Measurements from ENCODE around the gene GAREM1. TPM values are rescaled to one million over a fixed set of nuclear protein-coding genes. Genes with fewer than 3 reads are reported as not detected.

Gene GAREM1
- total and polyA plus RNA-seq, 2 donors (not counting 3 experiments of a cell fraction or from before 2014, with no cell fraction given), result 0.69 to 1.0 TPM

- ChIA-PET CTCF (interaction anchor here (0.6 kb wide), 1 partner anchor 339 kb away, joined by 5 read pairs; no protein-coding TSS in a partner anchor), POLR2A (no interaction called here)
- no TSS peak for BruUV-seq (replicated peaks)
- H3K79me2 ChIP-seq (ENCODE audit: control insufficient read depth, insufficient read depth, low read length), result no peaks in the 10 kb centered on the region
- intact Hi-C loops (cut with micrococcal nuclease), result no loop called here
- no peak overlapping the region for H3K9ac ChIP-seq (replicated peaks; ENCODE audit: extremely low read depth, insufficient read depth, low read length)
- H3K36me3 ChIP-seq (ENCODE audit: control insufficient read depth in 2 of 2, extremely low read depth in 1 of 2, insufficient read depth in 2 of 2, low read length in 2 of 2), result no peaks in the 10 kb centered on the region
- H3K4me2 ChIP-seq (ENCODE audit: insufficient read depth, low read length), result no peak overlapping the region
- H4K20me1 ChIP-seq (replicated peaks; ENCODE audit: control insufficient read depth, extremely low read depth, insufficient read depth, low read length), result no peaks in the 10 kb centered on the region
- H3K9me3 ChIP-seq (replicated peaks; ENCODE audit: control insufficient read depth, insufficient read depth, low read length), result no peaks in the 10 kb centered on the region
- TF ChIP-seq MYC (IDR thresholded peaks at IDR 0.05; ENCODE audit: low read depth, low read length) (no peak), GATA2 (IDR thresholded peaks at IDR 0.05; ENCODE audit: insufficient read depth, insufficient read length, low read depth, low read length) (no peak), JUN (IDR thresholded peaks at IDR 0.05; ENCODE audit: borderline replicate concordance, insufficient read depth, insufficient read length, low read depth) (no peak), POLR2AphosphoS5 (IDR thresholded peaks at IDR 0.05; ENCODE audit: insufficient read depth, low read depth, low read length) (no peak), FOS (IDR thresholded peaks at IDR 0.05; ENCODE audit: borderline replicate concordance, insufficient read depth, low read length) (no peak), EZH2 (IDR thresholded peaks at IDR 0.05; ENCODE audit: borderline replicate concordance, low read depth, low read length, severe bottlenecking) (no peak), POLR2A (IDR thresholded peaks at IDR 0.05; ENCODE audit: low read depth, low read length) (no peak)
- TF ChIP-seq, protein P1, sequence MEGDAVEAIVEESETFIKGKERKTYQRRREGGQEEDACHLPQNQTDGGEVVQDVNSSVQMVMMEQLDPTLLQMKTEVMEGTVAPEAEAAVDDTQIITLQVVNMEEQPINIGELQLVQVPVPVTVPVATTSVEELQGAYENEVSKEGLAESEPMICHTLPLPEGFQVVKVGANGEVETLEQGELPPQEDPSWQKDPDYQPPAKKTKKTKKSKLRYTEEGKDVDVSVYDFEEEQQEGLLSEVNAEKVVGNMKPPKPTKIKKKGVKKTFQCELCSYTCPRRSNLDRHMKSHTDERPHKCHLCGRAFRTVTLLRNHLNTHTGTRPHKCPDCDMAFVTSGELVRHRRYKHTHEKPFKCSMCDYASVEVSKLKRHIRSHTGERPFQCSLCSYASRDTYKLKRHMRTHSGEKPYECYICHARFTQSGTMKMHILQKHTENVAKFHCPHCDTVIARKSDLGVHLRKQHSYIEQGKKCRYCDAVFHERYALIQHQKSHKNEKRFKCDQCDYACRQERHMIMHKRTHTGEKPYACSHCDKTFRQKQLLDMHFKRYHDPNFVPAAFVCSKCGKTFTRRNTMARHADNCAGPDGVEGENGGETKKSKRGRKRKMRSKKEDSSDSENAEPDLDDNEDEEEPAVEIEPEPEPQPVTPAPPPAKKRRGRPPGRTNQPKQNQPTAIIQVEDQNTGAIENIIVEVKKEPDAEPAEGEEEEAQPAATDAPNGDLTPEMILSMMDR (IDR thresholded peaks at IDR 0.05; ENCODE audit: extremely low read depth in 1 of 2, insufficient read depth in 1 of 2, low read depth in 1 of 2, low read length in 2 of 2), result no peak
- DNase-seq (ENCODE audit: low read depth, low spot score) (no peak), FAIRE-seq (no peak)
- no peak overlapping the region for H3K4me3 ChIP-seq (replicated peaks in 1 of 3; ENCODE audit: insufficient read depth in 1 of 3, low read depth in 1 of 3, low read length in 3 of 3)
- no peaks in the 10 kb centered on the region for H3K27me3 ChIP-seq (ENCODE audit: control insufficient read depth in 2 of 2, insufficient read depth in 2 of 2, low read length in 2 of 2)
- dilution Hi-C loops (cut with MboI; ENCODE audit: extremely low pct_ligation_motif_present, low sequenced_read_pairs), result no loop called here
- H2AFZ ChIP-seq (ENCODE audit: low read depth, low read length), result no peak overlapping the region
- no peaks in the 10 kb centered on the region for H3K4me1 ChIP-seq (ENCODE audit: control insufficient read depth, extremely low read depth, insufficient read depth, low read length)
- no peak overlapping the region for H3K27ac ChIP-seq (ENCODE audit: insufficient read depth, low read depth, low read length)
- H3K9me1 ChIP-seq (replicated peaks; ENCODE audit: control insufficient read depth, extremely low read depth, insufficient read depth, low read length), result no peaks in the 10 kb centered on the region
These were observed 40.5 kb upstream of the GAREM1 start for GRCh38 chr18:32511147-32511546.

All from endothelial cell of umbilical vein (primary cell).